ENCODE results near the gene CEP72. TPM values are rescaled to one million over a fixed set of nuclear protein-coding genes. Genes with fewer than 3 reads are reported as not detected.
"Not testable (repeated sequence)": the region's sequence is repeated elsewhere in the genome, so short reads cannot be mapped to it uniquely, and the experiment has no call there.

The CEP72 gene
- total RNA-seq, 1 donor from 2014 or later, result 5.2 TPM

- not testable (repeated sequence) for H3K27ac ChIP-seq (ENCODE audit: low read depth, low read length); H3K27me3 ChIP-seq (ENCODE audit: control insufficient read depth in 3 of 3, insufficient read depth in 3 of 3, low read length in 3 of 3); H3K9me3 ChIP-seq (ENCODE audit: control insufficient read depth in 3 of 3, low read length in 3 of 3); H3K4me1 ChIP-seq (ENCODE audit: control insufficient read depth in 3 of 3, insufficient read depth in 3 of 3, low read length in 3 of 3); H3K36me3 ChIP-seq (ENCODE audit: control insufficient read depth in 3 of 3, insufficient read depth in 3 of 3, low read length in 3 of 3); H3K4me3 ChIP-seq (ENCODE audit: low read length in 3 of 3); H3K9ac ChIP-seq (ENCODE audit: low read depth in 1 of 3, low read length in 3 of 3)
Observed at GRCh38 chr5:696753-697702, 84.9 kb downstream of the CEP72 start.

Other genes with a start within 250 kb of the CEP72 start
- 29.2 TPM for gene EXOC3, start 169.2 kb upstream of the CEP72 start, total RNA-seq
- 1.6 TPM for gene SLC9A3, start 87.9 kb upstream of the CEP72 start, total RNA-seq
- gene TPPP, start 81.0 kb downstream of the CEP72 start, total RNA-seq, result 3.7 TPM
- gene ZDHHC11B, start 172.4 kb downstream of the CEP72 start, total RNA-seq, result 1.0 TPM
- gene ZDHHC11, start 238.6 kb downstream of the CEP72 start, total RNA-seq, result 1.0 TPM